ENCODE data around the gene NMS. TPM values are rescaled to one million over a fixed set of nuclear protein-coding genes. Genes with fewer than 3 reads are reported as not detected.

Gene NMS
- total RNA-seq, 1 donor from 2014 or later: not detected

DNA sequence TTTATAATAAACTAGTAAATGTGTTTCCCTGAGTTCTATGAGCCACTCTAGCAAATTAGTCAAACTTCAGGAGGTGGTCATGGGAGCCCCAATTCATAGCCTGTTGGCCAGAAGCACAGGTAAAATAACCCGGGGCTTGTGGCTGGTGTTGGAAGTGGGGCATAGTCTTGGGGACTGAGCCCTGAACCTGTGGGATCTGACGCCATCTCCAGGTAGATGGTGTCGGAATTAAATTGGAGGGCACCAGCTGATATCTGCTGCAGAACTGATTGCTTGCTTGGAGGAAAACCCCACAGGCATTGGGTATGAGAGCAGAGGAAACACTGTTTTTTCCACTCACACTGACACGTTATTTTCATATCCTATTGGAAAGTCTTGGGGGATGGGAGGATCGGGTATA lies 14.1 kb downstream of the NMS start:
- no peak for DNase-seq (ENCODE audit: low spot score)

DNA sequence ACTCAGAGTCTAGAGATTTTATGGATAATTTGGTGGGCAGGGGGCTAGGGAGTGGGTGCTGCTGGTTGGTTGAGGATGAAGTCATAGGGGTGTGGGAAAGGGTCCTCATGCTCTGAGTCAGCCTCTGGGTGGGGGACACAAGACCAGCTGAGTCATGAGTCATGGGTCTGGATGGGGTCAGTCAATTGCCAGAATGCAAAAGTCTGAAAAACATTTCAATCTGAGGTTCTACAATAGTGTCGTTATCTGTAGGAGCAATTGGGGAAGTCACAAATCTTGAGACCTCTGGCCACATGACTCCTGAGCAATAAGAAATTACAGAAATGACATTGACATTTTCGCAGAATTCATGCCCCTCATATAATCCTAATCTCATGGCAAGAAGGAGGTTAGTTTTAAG lies 15.1 kb downstream of the NMS start:
- DNase-seq (ENCODE audit: low spot score): no peak

DNA sequence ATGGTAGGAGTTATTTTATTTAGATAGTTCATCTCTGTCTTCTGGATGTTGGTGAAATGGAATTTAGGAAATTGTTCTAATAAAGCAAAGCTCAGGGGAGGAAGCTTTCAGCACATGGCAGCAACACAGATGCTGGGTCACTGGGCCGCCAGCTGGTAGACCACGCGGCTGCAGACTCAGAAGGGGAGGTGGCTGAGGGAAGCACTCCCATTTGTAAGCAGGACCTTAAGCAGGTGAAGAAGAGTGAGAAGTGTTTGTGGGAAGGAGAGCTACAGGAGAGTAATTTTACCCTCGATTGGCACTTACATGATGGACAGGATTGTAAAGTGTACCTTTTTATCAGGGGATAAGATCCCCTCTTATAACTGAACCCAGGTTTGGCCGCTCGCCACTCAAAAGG lies 24.4 kb downstream of the NMS start:
- no peak for DNase-seq (ENCODE audit: low spot score)

- no peak for DNase-seq (ENCODE audit: low spot score)
These were observed 32.5 kb downstream of the NMS start for GRCh38 chr2:100502782-100503181.

DNA sequence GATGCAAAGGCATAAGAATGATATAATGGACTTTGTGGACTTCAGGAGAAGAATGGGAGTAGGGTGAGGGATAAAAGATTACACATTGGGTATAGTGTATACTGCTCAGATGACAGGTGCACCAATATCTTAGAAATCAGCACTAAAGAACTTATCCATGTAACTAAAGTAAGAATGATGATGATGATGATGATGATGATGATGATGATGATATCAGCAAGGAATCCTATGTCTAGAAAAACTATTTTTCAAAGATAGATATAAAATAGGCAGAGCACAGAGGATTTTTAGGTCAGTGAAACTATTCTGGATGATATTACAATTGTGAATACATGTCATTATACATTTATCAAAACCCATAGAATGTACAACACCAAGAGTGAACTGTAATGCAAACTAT lies 34.3 kb downstream of the NMS start:
- no peak for DNase-seq (ENCODE audit: low spot score)

GRCh38 chr2:100509066-100509465 lies 38.8 kb downstream of the NMS start:
- no peak for DNase-seq (ENCODE audit: low spot score)

DNA sequence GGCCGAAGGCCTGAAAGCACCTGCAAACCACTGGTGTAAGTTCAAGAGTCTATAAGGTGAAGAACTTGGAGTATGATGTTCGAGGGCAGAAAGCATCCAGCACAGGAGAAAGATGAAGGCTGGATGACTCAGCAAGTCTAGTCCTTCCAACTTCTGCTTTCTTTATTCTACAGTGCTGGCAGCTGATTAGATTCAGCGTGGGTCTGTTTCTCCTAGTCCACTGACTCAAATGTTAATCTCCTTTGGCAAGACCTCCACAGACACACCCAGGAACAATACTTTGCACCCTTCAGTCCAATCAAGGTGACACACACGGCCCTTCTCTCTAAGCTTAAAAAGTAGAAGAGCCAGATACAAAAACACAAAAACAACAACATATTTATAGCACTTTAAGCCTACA lies 43.4 kb downstream of the NMS start:
- no peak for DNase-seq (ENCODE audit: low spot score)

GRCh38 chr2:100517556-100517955 lies 47.3 kb downstream of the NMS start:
- no peak for DNase-seq (ENCODE audit: low spot score)

DNA sequence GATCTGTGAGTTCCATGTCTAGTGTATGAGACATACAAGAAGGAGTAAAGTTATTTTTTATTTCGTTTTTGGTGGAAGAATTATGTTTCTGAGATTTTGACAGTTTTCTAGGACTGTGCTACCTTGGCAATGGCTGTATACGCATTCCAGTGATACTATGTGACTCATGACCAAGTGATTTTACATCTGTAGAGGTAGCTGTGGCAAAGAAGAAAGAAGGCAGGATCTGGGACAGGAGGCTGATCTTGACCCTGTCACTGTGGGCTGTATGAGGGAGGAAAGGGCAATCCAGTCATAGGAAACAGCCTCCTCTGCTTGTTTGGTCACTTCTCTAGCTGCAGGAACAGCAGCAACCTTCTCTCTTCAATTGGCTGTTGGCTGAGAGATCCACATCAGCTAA lies 48.5 kb downstream of the NMS start:
- no peak for DNase-seq (ENCODE audit: low spot score)

- no peak for DNase-seq (ENCODE audit: low spot score)
These were observed 49.9 kb downstream of the NMS start for GRCh38 chr2:100520224-100520623.

GRCh38 chr2:100522430-100522829 lies 52.1 kb downstream of the NMS start:
- DNase-seq (ENCODE audit: low spot score): no peak

DNA sequence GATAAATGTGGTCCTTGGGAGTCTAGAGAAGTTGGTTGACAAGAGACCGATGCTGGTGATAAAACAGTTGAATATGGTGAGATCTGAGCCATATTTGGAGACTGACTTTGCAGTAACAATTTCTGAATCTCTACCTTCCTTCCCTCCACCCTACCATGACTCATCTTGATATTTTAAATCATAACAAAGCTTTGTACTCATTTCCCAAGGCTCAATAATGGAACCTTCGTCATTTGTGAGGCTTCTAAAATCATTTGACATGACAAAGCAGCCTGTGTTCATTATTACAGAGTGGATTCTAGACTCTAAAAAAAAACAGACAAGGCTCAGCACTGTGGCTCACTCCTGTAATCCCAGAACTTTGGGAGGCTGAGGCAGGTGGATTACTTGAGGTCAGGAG lies 54.0 kb downstream of the NMS start:
- DNase-seq (ENCODE audit: low spot score): no peak

DNA sequence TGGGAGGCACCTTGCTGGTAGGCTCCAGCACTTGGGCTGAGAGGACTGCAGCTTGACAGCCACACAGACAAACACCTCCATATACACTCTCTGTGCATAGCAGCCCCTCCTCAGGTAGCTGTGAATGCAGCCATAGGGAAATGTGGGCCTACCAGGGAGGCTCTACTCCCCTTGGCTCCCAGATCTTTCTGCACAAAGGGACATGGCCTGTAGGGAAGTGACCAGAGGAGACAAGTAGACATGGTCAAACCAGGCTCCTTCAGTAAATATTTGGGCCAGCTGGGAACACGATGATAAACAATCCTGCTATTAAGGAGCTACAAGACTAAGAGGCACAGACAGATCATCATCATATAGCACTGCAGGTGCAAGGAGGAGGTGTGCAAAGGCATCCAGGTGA lies 56.6 kb downstream of the NMS start:
- no peak for DNase-seq (ENCODE audit: low spot score)

GRCh38 chr2:100527440-100528015 lies 57.2 kb downstream of the NMS start:
- DNase-seq (ENCODE audit: low spot score): no peak

- DNase-seq (ENCODE audit: low spot score): no peak
These were observed 58.9 kb downstream of the NMS start for GRCh38 chr2:100529176-100529575.

DNA sequence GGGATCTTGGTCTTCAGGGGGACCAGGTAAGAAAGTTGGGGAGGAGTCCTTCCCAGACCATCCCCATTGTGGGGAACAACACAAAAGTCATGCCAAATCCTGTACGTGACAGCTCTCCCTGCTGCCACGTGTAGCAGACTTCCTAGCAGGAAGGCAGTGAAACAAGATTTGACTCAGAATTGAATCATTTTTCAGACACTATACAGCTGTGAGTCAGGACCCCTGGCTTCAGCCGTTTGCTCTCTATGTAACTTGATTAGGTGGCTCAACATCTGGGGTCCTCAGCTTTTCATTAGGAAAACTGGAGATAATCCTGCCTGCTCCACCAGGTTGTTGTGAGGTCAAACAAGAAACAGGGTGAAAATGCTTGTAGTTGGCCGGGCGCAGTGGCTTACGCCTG lies 59.6 kb downstream of the NMS start:
- DNase-seq (ENCODE audit: low spot score): no peak

Other genes with a start within 250 kb of the NMS start
- gene LONRF2, start 148.0 kb upstream of the NMS start, total RNA-seq: 3.6 TPM
- 6.8 TPM for gene CHST10, start 52.8 kb upstream of the NMS start, total RNA-seq
- 23.7 TPM for gene PDCL3, start 92.5 kb downstream of the NMS start, total RNA-seq